Right hindlimb (tissue), 1 donor: Measurements from ENCODE around the gene CDH18.

Source experiments
- DNase-seq: peaks from one replicate; pipeline ENCODE4 v3.0.0-alpha.2; 2018

The CDH18 gene, protein sequence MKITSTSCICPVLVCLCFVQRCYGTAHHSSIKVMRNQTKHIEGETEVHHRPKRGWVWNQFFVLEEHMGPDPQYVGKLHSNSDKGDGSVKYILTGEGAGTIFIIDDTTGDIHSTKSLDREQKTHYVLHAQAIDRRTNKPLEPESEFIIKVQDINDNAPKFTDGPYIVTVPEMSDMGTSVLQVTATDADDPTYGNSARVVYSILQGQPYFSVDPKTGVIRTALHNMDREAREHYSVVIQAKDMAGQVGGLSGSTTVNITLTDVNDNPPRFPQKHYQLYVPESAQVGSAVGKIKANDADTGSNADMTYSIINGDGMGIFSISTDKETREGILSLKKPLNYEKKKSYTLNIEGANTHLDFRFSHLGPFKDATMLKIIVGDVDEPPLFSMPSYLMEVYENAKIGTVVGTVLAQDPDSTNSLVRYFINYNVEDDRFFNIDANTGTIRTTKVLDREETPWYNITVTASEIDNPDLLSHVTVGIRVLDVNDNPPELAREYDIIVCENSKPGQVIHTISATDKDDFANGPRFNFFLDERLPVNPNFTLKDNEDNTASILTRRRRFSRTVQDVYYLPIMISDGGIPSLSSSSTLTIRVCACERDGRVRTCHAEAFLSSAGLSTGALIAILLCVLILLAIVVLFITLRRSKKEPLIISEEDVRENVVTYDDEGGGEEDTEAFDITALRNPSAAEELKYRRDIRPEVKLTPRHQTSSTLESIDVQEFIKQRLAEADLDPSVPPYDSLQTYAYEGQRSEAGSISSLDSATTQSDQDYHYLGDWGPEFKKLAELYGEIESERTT

DNA sequence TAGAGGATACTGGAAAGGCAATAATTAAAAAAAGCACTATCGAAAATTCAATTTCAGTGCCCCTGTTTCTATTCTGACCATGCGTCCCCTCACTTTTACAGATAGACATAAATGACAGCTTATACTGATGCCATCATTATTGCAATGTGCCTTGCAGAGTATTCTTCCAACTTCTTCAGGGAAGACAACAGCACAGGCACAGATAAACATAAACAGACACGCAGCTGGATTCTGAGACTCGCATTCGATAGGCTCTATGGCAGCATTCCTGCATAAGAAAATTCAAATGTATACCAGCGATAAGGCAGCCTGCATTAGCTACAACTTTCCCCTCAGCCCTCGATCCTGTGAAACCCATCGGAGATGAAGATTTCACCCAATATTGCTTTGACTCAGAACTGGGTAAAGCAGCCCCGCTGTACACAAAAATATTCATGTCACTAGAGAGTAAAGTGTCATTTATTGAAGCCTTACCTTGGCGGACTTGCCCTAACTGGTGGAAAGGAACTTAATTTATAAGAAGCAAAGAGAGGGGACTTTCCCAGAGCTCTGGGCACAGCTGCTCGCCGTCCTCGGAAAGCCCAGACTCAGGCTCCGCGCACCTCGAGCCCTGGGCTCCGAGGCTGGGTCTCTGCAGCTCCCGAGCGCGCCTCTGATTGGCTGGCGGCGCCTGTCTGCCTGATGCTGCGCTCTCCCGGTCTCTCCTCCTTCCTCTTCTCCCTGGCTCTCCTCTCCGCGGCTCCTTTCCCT lies at the start of gene CDH18:
Gene CDH18, minus strand, starts transcription at position 589 of the 750 bp plus-strand sequence. CDS start 149,214 bp downstream, outside the sequence.
- peak; percentile 76 for DNase-seq

DNA sequence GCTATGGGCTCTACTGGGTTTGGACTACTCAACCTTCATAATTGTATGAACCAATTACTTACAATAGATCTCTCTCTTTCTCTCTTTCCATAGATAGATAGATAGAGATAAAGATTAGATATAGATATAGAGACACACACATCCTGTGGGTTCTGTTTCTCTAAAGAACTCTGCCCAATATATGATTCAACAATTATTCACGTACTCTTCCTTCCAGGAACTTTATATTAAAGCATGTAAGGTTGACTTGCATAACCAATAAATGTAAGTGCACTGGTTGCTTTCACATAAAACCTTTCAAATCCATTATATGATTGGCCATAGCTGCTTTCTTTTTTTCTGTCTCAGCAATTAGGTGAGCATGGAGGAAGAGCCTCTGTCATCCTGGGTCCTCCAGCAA lies 46.7 kb upstream of the CDH18 start:
- no peak for DNase-seq

DNA sequence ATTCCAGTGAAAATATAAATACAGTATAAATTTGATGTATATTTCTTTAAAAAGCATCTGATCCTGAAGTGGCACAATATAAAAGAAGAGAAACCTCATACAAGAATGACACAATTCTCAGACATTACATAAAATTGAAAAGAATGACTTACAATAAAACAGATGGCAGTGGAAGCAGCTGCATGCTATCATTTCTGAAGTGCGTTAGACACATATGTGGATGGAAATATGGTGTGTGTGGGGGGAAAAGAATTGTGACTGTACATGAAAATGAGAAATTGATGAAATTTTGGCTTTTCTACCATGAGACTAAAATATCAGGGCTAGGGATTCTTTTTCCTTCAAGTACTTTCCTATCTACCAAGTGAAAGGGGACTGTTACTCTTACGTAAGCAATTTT lies 45.9 kb upstream of the CDH18 start:
- no peak for DNase-seq

DNA sequence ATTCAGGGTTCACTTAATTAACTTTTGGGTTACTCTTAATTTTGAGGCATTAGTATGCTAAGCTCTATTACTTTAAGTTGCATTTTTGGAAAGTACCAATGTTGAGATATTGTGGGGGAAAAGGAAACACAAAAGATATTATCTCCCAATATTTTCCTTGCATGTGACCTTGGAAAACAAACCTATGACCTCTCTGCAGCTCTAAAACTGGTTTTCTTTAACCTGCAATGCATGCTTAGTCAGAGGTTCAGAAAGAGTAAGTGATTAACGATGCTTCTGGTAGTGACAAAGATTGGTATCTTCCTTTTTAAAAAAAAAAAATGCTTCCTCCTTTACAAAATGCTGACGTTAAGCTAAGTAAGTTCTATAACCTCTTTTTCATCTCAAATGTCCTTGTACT lies 44.9 kb upstream of the CDH18 start:
- no peak for DNase-seq

DNA sequence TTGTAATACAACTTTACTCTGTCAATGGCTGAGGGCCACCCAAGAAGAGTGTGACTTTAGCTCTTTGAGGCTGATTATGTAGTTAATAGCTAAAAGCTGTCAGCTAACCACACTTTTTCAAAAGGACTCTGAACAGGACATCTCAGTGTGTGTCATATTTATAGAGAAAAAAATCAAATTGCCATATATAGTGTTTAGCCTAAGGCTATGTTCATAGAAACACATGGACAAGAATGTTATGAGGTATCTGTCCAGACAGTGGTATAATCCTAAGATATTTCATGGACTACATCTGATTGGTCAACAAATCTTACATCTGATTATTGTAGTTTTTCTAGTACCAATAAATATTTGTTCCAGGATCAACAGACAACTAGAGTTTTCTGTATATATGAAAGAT lies 42.1 kb upstream of the CDH18 start:
- DNase-seq: no peak

DNA sequence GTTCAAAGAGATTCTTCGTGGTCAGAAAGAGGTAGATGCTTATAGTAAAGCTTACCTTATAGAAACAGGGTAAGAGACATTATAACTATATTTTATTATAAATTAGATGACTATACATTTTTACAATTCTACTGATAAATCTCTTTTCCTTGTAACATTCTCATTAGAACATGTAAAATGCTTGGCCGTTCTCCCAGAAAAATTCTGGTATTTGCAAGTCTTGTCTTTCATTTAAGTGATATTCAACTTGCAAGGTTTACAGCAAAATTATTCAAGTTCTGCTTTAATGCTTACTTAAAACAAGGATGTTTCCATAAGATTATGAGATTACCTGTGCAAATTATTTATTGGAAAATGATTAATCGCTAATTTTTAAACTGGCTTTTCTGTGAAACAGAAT lies 41.3 kb upstream of the CDH18 start:
- no peak for DNase-seq

DNA sequence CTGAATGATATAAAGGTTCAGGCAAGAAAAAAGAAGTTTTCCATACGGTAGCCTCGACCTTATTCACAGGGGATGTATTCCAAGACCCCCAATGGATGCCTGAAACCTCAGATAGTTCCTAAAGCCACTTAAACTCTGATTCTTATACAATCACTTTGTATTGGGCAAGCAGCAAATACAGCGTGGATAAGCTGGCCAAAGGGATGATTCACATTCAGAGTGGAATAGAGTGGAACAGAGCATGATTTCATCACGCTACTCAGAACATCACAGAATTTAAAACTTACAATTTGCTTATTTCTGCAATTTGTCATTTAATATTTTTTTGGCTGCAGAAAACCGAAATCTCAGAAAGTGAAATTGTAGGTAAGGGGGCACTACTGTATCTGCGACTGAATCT lies 40.5 kb upstream of the CDH18 start:
- DNase-seq: no peak

DNA sequence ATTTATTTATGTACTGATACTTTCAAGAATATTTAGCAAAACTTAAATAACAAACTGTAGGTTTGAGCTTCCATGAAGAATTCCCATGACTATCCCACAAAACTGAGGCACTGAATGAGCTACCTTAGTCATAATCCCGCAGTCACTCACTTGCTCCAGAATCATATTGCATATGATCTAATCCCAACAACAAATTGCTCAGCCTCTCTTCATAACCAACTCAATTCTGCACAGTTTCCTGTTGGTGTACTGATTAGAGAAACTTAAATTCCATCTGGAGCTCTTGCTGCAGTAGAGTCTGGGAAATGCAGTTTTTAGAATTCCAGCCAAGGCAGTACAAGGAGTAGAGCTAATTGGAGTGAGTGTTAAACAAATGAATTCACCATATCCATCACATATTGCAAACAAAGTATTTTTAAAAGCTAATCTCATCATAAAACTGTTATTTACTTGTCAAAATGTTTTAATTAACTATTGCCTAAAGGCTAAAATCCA lies 35.7 kb upstream of the CDH18 start:
- DNase-seq: no peak

DNA sequence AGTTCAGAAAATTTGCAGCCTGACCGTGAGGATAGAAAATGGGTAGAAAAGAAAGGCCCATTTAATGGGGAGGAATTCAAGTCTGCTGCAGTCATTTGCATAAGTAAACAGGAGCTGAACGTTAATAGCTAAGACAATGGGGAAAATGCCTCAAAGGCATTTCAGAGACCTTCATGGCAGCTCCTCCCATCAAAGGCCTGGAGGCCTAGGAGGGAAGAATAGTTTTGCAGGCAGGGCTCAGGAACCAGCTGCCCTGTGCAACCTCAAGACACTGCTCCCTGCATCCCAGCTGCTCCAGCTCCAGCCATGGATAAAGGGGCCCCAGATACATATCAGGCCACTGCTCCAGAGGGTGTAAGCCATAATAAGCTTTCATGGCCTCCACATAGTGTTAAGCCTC lies 32.2 kb upstream of the CDH18 start:
- no peak for DNase-seq

DNA sequence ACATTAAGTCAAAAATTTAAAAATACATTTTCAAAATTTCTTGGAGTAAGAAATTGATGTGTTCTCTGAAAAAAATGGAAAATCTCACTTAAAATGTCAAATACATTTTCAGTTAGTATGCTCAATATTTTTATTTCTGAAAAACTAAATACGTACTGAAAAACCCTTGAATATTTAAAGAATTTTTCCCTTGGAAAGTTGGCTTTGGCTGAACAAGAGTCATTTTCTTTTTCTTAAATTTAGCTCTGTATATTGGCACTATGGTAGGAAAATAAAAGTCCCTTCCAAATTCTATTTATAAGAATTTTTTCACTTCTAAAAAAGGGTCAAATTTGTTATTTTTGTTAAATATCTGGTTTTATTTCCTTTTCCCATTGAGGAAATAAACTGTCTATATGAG lies 29.0 kb upstream of the CDH18 start:
- DNase-seq: no peak

DNA sequence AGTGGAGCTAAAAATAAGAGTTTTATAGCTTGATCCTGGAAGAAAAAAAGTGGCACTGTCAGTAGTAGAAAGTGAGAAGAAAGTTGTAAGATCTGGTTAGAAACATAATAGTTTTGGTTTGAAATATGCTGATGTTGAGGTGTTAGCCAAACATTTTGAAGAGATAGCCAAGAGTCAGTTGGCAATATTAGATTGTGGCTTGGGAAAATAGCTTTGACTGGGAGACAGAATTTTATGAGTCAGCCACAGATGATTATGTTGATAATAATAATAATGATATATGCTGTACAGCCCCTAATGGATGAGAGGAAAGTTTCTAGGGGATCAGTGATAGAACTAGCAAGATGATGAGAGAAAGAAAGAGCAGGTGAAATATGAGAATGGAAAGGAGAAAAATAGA lies 12.4 kb upstream of the CDH18 start:
- DNase-seq: no peak

DNA sequence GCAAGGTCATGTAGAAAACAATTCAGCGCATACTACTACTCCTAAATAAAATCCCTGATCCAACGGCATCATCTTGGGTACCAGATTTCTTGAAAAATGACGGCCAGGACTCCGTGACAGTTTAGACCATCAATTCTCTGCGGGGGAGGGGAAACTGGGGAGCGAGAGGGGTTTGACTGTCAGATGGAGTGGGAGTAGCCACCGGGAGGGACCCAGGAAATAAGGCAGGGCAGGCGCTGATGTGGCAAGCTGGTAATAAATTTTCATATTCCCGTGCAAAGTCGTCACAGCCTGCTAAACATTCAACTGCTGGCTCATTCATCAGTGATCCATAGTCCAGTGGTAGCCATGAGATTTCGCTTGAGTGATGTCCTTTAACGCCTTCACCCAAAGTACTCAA lies 457 bp upstream of the CDH18 start:
- no peak for DNase-seq

DNA sequence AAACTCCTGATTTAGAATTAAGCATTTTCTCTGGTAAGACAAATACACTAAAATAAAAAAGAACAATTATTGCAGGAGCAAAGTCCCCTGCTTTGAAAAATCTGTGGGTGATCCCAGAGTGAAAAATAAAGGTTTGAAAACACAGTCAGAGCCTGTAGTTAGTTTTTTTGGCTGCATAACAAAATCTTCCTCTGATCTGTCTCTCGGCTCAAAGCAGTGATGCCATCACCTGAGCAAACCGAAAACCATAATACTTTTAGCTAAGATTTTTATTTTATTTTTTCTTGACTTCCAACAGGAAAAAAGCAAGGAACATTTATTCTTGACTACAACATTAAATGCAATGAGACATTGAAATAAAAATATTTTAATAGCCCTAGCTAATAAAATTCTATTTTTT lies 1.2 kb downstream of the CDH18 start:
- DNase-seq: no peak

DNA sequence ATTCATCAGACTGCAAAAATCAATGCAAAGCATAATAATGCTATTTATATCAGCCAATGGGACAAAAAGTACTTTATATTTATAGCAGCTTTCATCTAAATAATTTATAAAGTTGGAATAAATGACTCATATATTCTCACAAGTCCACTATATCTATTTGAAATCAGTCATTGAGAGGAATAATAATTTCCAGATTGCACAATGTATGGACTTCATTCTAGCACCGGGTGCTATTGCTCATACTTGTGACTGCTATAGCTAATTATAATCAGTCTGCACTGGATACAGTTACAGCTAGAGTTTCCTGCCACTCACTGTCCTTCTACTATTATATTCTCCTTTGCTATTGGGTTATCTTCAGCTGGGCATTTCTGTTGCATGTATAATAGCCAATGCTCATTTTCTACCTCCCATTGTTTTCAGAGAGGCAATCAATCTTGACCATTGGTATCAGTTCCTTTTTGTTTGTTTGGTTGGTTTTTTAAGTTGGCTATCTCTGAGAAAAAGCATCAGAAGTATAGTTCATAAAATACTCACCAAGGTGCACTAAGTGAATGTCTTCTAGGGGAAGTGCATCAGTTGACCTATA lies 1.9 kb downstream of the CDH18 start:
- no peak for DNase-seq

DNA sequence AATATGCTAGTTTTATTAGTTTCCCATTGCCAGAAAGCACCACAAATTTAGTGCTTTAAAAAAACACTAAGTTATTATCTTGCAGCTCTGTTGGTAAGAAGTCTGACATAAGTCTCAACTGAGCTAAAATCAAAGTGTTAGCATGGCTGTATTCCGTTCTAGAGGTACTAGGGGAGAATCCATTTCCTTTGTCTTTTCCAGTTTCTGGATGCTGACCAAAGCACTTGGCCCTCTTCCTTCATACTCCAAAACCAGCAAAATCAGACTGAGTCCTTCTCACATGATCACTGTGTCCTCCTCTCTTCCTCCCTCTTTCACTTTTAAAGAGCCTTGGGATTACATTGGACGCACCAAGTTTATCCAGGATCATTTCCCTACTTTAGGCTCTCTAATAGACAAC lies 9.5 kb downstream of the CDH18 start:
- peak; percentile 21 for DNase-seq

DNA sequence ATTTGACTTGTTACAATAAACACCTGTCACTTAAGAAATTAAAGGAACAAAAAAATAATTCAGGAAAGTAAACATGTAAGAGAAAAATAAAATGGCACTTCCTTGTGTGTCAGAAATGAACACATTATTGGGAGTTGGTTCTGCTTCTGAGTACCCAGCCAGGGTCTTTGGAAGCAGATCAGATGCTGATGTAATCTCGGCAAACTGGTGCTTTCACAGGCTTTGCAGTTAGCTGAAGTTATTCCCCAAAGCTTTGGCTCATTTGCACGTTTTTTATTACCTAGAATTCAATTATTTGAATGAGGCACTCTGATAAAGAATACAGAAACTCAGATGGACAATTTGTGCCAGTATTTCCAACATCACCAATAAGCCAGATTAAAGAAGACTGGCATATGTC lies 10.9 kb downstream of the CDH18 start:
- no peak for DNase-seq

DNA sequence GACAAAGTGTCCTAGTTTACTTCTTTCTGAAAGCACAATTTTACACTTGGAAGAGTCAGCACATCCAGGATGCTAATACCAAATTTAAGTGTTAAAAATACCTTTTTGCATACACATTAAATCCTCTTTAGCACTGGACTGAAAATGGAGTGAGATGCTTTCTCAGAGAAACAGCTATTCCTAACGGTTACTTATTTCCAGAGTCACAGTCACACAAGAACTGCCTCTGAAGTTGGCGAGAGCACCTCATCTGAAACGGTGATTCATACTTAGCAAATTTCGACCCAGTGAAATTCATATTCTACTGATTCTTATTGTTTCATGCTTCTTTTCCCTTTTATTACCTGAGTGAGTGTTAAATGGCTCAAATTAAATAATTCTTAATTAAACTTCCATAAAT lies 12.2 kb downstream of the CDH18 start:
- DNase-seq: no peak

DNA sequence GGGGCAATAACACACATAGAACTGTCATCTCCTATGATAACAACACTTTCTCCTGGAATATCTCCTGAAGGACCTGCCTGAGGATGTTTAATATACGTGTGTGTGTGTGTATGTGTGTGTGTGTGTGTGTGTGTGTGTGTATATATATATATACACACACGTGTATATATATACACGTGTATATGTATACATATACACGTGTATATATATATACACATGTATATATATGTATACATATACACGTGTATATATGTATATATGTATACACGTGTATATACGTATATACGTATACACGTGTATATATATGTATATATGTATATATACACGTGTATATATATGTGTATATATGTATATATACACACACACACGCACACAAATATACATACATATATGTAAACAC lies 27.5 kb downstream of the CDH18 start:
- no peak for DNase-seq

DNA sequence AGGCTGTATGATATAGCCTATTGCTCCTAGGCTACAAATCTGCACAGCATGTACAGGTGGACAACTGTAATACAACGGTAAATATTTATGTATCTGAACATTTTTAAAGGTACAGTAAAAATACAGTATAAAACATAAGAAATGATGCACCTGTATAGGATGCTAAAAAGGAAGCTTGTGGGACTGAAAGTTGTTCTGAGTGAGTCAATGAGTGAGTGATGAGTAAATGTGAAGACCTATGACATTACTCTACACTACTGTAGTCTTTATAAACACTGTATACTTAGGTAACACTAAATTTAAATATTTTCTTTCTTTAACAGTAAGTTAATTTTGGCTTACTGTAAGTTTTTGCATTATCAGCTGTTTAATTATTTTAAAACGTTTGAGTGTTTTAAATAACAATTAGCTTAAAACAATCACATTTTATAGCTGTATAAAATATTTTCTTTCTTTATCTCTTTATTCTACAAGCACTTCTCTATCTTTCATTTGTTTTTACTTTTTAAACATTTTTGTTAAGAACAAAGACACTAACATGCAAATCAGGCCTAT lies 28.1 kb downstream of the CDH18 start:
- DNase-seq: no peak

DNA sequence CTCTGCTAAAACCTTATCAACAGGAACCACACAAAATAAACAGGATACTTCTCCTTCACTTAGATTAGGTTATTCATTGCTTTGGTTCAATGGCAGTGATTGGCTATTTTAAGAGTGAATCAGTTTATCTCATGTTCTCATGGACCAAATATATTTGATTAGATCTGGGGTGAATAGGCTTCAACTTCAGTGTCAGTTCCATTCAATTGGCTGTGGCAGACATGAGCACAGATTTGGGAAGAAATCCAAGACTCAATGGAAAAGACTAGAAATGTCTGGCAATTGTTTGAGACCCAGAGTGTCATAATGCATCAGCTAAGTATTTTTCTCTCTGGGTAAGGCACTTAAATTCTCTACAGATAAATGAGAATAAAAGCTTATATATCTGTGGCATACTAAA lies 37.1 kb downstream of the CDH18 start:
- DNase-seq: no peak

DNA sequence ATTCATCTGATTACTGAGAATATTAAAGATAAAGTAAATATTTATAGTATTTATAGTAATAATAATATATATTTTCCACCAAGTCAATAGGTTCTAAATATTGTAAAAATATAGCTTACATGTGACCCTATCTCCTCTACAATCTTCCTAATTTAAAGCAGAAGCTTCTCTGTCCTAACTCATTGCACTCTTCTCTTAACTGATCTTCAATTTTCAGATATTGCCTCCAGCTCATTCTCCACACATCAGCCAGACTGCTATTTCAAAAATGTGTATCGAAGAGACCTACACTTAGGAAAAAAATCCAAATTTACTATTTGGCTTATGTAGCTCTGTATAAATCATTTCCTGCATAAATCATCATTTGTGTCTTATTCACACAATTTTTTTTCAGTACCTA lies 47.8 kb downstream of the CDH18 start:
- no peak for DNase-seq

DNA sequence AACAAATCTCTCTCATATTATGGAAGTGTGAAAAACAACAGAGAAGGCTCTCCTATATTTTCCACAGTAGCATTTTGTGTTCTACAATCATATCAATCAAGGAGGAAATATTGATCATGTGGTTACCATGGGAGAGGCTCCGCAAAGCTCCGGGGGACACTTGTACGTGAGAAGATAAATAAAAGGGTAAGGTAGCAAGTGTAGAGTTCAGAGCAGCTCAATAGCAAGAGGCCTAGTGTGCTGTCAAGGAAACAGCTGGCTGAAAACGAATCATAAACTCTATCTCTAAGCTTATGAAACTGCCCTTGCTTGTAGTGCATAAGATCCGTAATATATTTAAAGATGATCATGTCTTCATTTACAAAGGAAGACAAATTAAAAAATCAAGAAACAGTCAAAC lies 57.5 kb downstream of the CDH18 start:
- no peak for DNase-seq
